ENCODE data around the gene PRR12. TPM values are rescaled to one million over a fixed set of nuclear protein-coding genes. Genes with fewer than 3 reads are reported as not detected.

The PRR12 gene
- total RNA-seq, 1 donor from 2014 or later, result 42.1 TPM

- CTCF ChIA-PET, result no interaction called here
- H3K27ac Mint-ChIP-seq, result no peak overlapping the region
Observed at GRCh38 chr19:49652551-49653465, 61.8 kb downstream of the PRR12 start.

GRCh38 chr19:49653466-49653806 is 62.5 kb downstream of the PRR12 start:
- ChIA-PET CTCF (interaction anchor here (1.1 kb wide), 1 partner anchor 19 kb away, joined by 4 read pairs; no protein-coding TSS in a partner anchor), POLR2A (no interaction called here)
- H3K36me3 Mint-ChIP-seq (ENCODE audit: low read depth), result peaks cover 70% of the 10 kb centered on the region
- H3K9me3 Mint-ChIP-seq, result no peaks in the 10 kb centered on the region
- H3K27ac Mint-ChIP-seq, result no peak overlapping the region
- intact Hi-C loops (cut with micrococcal nuclease), result no loop called here
- H3K27me3 Mint-ChIP-seq, result no peaks in the 10 kb centered on the region
- no peak for ATAC-seq (ENCODE audit: low read depth)
- H3K4me1 Mint-ChIP-seq, result peaks cover 1% of the 10 kb centered on the region
- no peak for DNase-seq
- no peak for TF ChIP-seq CTCF (IDR thresholded peaks at IDR 0.05)
- H3K4me3 Mint-ChIP-seq, result no peak overlapping the region

More at GRCh38 chr19:49652551-49653465, 61.8 kb downstream of the PRR12 start:
- intact Hi-C loops (cut with micrococcal nuclease), result no loop called here
- Mint-ChIP-seq H3K27me3 (no peaks in the 10 kb centered on the region), H3K4me3 (no peak overlapping the region), H3K9me3 (no peaks in the 10 kb centered on the region), H3K36me3 (ENCODE audit: low read depth) (peaks cover 71% of the 10 kb centered on the region), H3K4me1 (peaks cover 1% of the 10 kb centered on the region)
- POLR2A ChIA-PET, result no interaction called here
- DNase-seq (no peak), ATAC-seq (ENCODE audit: low read depth) (no peak)
- TF ChIP-seq CTCF (IDR thresholded peaks at IDR 0.05), result no peak

- ChIA-PET CTCF (interaction anchor here (1.1 kb wide), 1 partner anchor 18 kb away, joined by 4 read pairs; no protein-coding TSS in a partner anchor), POLR2A (interaction anchor here (0.5 kb wide), 1 partner anchor 31 kb away, joined by 11 read pairs; no protein-coding TSS in a partner anchor)
- no peak for ATAC-seq (ENCODE audit: low read depth)
- Mint-ChIP-seq H3K27ac (no peak overlapping the region), H3K4me1 (no peaks in the 10 kb centered on the region), H3K4me3 (no peak overlapping the region), H3K27me3 (no peaks in the 10 kb centered on the region), H3K36me3 (ENCODE audit: low read depth) (peaks cover 70% of the 10 kb centered on the region), H3K9me3 (no peaks in the 10 kb centered on the region)
- intact Hi-C loops (cut with micrococcal nuclease), result no loop called here
- no peak for TF ChIP-seq CTCF (IDR thresholded peaks at IDR 0.05)
- DNase-seq, result no peak
Observed at GRCh38 chr19:49654581-49654980, 63.6 kb downstream of the PRR12 start.

GRCh38 chr19:49655570-49656455 is 64.8 kb downstream of the PRR12 start:
- no peak for DNase-seq
- intact Hi-C loops (cut with micrococcal nuclease), result no loop called here
- no peaks in the 10 kb centered on the region for H3K27me3 Mint-ChIP-seq
- no peaks in the 10 kb centered on the region for H3K9me3 Mint-ChIP-seq
- ATAC-seq (ENCODE audit: low read depth), result no peak
- no peak overlapping the region for H3K27ac Mint-ChIP-seq
- ChIA-PET POLR2A (interaction anchor here (0.6 to 1.0 kb wide), 4 partner anchors 9 to 36 kb away, joined by 3 to 4 read pairs (median 4); partner anchors contain the start of gene SCAF1), CTCF (no interaction called here)
- H3K36me3 Mint-ChIP-seq (ENCODE audit: low read depth), result peaks cover 73% of the 10 kb centered on the region
- no peaks in the 10 kb centered on the region for H3K4me1 Mint-ChIP-seq
- no peak overlapping the region for H3K4me3 Mint-ChIP-seq
- TF ChIP-seq CTCF (IDR thresholded peaks at IDR 0.05), result no peak

Data from activated B cell treated with CpG ODN at 0.5 μM for 24 hours (primary cell).